ENCODE measurements around the gene ZNF555.
"Not testable (repeated sequence)": the region's sequence is repeated elsewhere in the genome, so short reads cannot be mapped to it uniquely, and the experiment has no call there.

Gene ZNF555

DNA sequence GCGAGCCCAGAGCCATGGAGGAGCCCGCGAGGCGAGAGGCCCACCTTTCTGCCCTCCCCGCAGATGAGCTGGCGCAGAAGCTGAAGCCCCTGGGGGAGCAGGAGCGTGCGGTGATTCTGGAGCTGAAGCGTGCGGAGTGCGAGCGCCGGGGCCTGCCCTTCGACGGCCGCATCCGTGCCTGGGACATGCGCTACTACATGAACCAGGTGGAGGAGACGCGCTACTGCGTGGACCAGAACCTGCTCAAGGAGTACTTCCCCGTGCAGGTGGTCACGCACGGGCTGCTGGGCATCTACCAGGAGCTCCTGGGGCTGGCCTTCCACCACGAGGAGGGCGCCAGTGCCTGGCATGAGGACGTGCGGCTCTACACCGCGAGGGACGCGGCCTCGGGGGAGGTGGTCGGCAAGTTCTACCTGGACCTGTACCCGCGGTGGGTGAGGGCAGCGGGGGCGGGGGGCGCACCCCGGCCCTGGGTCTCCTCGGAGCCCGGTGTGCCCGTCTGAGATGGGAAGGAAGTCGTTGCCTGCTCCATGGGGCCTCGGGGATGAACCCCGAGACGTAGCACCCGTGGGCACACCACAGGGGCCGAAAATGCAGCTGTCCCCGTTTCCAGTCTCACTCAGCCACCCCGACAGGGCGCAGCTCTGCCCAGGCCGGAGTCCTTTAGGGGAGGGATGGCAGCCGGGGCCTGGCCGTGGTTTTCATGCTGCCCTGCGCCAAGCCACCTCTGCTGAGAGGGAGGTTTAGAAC, 33.7 kb upstream of the ZNF555 start:
- no peak for DNase-seq (ENCODE audit: low read depth in 2 of 2)

DNA sequence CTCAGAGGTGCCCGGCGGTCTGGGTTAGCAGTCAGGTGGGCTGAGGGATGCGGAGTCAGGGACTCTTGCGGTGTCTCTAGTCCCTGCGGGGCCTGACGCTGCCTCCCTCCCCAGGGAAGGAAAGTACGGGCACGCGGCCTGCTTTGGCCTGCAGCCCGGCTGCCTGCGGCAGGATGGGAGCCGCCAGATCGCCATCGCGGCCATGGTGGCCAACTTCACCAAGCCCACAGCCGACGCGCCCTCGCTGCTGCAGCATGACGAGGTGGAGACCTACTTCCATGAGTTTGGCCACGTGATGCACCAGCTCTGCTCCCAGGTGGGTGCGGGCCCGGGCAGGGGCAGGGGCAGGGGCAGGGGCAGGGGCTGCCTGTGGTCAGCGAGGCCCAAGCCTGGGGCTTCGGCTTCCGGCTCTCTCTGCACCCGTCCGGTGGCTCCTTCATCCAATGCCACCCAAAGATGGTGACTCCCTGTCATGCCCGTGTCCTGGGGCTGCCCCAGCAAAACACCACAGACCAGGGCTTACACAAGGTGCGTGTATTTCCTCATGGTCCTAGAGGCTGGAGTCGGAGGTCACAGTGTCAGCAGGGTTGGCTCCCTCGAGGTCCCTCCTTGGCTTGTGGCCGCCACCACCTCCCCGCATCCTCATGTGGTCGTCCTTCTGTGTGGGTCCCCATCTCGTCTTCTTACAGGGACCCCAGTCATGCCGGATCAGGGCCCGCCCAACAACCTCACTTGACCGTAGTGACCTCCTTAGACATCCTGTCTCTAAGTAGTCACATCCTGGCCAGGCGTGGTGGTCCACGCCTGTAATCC, 32.9 kb upstream of the ZNF555 start:
- no peak for DNase-seq (ENCODE audit: low read depth in 2 of 2)

DNA sequence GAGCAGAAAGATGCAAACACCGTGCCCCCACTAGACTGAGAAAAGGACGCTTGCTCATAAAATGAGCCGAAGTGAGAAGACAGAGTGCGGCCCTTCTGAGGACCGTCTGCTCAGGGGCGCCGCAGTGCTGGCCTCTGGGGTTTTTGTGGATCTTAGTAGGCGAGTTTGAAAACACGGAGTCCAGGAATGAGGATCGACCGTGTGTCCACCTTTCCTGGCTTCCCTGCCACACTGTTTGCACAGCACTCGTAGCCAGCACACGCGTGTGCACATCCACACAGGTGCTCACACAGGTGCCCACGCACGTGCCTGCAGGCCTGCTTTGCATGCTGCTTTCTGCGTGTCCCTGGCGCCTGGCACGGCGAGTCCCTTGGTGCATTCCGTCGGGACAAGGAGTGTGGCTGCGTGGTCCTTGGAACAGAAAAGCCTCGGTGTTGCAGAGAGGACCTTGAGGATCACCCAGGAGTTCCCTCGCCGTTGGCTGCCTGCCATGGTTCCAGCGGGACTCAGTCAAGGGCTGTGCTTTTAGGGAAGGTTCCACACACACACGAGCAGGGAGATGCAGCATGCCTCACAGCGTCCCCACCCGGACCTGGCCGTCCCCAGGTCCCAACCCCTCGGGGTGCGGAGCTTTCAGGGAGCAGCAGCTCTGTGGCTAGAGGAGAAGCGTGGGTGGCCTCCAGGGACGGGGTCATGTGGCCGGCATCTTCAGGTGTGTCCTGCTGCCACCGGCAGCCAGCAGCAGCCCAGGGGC, 31.7 kb upstream of the ZNF555 start:
- no peak for DNase-seq (ENCODE audit: low read depth in 2 of 2)

DNA sequence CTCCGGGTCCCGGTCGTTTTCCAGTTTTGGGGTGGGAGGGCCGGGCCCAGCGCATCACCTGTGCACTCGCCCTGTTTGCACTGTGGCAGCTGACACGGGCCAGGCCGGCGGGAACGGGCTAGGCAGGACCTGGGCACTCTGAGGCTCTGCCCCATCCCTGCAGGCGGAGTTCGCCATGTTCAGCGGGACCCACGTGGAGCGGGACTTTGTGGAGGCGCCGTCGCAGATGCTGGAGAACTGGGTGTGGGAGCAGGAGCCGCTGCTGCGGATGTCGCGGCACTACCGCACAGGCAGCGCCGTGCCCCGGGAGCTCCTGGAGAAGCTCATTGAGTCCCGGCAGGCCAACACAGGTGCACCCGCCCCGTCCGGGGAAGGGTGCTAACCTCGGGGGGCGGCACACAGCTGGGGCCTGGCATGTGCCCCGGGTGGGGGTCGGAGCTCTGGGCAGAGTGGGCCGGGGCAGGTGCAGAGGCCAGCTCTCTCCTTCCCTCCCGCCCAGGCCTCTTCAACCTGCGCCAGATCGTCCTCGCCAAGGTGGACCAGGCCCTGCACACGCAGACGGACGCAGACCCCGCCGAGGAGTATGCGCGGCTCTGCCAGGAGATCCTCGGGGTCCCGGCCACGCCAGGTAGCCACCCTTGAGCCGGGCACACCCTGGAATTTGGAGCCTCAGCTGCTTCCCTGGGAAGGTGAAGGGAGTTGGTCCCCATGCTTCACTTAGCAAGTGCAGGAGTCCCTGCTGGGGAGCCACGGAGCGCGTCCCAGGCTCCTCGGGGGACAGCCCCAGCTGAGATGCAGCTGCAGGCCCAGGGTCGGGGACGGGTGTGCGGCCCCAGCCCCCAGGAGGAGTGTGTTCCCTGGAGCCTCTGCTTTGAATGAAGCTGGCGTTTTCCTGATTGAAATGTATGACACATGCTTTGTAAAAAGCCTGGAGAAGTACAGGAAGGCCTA, 30.9 kb upstream of the ZNF555 start:
- no peak for DNase-seq (ENCODE audit: low read depth in 2 of 2)

DNA sequence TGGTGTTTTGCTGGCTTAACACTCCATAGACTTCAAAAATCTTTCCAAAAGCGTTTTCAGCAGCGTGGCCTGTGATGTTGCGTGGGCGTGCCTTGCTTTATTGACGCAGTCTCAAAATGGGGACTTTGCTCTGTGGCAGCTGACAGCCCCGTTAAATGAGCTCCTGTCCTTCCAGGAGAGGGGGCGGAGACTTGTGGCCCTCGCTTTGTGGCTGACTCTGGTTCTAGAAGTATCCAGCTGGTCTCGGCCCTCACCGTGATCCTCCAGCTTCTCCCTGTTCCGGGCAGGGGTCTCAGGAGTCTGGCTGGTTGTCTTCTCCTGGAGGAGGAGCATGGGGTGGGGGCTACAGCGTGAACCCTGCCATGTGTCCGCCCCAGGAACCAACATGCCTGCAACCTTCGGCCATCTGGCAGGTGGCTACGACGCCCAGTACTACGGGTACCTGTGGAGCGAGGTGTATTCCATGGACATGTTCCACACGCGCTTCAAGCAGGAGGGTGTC, 30.0 kb upstream of the ZNF555 start:
- DNase-seq (ENCODE audit: low read depth in 2 of 2), result no peak

DNA sequence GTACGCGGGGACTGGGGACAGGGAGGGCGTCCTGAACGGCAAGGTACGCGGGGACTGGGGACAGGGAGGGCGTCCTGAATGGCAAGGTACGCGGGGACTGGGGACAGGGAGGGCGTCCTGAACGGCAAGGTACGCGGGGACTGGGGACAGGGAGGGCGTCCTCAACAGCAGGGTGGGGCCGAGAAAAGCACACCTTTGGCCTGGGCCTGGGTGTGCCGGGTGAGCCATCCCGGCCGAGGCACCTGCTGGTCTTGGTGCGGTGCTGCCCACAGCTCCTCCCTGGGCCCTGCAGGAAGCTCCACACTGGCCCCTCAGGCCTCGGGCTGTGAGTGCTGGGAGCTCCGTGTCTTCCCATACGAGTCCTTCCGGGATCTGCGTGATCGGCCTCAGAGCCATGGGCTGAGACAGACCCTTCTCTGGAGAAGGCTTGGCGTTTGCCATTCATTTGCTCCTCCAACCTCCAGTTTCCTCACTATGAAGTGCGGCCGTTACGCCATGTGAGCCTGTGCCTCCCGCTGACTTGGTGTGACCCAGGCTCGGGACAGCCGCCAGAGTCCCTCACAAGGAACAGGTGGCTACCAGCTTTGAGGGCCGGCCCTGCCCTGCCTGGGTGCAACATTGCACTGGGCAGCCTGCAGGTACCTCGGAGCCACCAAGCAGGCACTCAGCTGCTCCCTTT, 29.4 kb upstream of the ZNF555 start:
- no peak for DNase-seq (ENCODE audit: low read depth in 2 of 2)

DNA sequence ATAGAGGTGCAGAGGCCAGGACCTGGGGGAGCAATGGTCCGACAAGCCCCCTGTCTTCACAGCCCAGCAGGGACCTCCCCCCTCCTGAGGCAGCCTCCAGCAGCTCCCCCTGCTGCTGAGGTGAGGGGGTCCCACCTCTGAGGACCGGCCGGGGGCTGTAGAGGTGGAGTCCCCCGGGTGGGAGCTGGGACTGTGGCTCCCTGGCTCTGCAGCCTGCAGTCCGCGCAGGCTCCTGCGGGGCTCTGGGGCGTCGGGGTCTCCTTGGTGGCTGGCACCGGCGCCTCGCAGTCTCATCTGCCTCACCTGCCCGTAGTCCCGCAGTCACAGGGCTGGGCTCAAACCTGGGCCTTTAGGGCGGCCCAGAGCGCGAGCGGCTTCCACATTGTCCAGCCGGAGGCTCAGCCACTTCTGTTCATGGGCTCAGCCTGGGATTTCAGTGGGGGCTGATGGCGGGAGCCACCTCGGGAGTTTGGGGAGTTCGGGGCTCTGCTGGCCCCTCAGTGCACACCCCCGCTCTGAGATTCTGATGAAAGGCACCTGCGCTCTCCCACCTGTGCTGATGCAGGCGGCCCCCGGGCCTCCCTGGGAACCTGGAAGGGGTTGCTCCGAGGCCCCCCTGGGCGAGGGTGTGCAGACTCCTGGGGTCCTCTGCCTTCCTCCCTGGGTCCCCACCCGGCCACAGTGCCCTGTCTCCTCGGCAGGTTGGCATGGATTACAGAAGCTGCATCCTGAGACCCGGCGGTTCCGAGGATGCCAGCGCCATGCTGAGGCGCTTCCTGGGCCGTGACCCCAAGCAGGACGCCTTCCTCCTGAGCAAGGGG, 28.7 kb upstream of the ZNF555 start:
- DNase-seq (ENCODE audit: low read depth in 2 of 2), result no peak

DNA sequence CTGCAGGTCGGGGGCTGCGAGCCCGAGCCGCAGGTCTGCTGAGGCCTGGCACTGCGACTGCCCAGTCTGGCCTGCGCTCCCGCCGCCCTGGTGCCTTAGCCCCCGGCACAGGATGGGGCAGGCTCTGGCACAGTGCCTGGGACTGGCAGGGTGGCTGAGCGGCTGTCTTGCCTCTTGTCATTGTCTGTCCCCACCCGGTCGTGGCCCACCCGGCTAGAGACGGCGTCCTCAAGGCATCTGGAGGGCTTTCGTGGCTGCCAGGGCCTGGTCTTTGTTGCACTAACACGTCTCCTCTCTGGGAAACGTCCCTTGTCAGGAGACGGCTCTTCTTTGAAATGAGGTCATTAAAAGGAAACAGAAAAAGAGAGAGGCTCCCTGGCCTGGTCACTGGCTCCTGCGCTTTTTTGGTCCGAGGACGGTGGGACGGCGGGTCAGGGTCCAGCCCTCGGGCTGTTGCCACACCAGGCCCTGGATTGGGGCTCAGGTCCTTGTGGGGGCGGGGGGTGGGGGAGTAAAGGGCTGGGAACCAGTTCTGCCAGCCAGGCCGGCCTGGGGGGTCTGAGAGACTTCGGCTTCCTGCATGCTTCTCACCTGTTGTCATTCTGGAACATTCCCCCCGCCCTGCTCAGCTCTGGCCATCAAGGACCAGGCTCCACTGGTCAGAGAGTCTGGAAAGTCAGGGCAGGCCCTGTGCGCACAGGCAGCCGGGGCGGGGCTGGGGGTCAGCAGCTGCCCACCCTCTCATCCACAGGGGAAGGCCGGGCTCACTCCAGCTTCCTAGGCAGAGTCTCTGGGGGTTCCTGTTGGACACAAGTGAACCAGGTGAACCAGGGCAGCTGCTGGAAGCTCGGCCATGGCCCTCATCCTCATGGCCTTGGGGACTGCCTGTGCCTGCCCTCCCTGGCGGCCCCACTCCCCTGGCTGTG, 27.8 kb upstream of the ZNF555 start:
- DNase-seq (ENCODE audit: low read depth in 2 of 2), result no peak

DNA sequence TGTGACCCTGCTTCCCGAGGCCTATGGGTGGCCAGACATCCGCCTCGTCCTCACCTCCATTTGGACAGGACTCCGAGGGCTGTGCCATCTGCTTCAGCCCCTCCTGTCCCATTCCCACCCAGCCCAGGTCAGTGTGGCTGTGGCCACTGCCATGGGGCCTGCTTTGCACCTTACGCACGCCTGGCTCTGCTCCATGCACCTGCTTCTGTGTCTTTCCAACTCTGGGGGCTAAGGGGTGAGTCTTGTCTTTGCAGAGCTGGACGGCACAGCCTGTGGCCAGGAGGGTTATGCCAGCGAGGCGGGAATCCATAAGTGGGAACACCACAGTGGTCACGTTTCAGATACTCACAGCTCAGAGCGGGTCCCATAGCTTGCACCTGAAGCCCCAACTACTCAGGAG, 26.8 kb upstream of the ZNF555 start:
- DNase-seq (ENCODE audit: low read depth in 2 of 2), result no peak

DNA sequence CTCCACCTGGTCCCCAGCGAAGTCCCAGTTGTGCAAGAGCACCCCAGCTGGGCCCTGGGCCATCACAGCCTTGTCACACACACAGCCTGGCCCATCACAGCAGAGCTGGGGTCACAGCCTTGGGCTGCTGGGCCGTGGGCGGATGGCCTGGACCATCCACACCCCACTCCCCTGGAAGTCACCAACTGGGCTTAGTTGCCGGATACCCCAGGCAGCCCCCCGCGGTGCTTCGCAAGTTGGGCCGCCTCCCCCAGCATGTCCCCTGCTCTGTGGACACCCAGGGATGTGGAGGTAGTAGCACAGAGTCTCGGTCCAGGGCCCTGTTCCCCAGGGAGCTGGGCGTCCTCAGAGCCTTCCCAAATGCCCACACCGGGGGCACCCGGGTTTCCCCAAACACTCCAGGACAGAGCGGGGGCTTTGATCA, 26.1 kb upstream of the ZNF555 start:
- no peak for DNase-seq (ENCODE audit: low read depth in 2 of 2)

DNA sequence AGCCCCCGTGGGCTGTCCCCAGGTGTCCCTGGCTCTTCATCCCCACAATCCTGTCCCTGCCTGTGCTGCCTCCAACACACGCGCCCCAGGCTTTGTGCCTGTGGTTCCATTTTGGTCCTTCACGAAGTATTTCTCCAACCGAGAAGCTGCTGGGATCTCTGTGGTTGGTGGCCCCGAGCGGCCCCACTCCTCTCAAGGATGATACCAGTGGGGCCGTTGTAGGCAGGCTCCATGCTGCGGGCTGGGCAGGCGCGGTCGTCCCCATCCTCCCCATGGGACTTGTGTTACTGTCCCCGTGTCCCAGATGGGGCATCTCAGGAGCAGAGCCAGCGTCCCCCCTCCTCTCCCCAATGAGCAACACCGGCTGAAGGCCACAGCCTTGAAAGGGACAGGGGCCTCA, 25.4 kb upstream of the ZNF555 start:
- no peak for DNase-seq (ENCODE audit: low read depth in 2 of 2)

DNA sequence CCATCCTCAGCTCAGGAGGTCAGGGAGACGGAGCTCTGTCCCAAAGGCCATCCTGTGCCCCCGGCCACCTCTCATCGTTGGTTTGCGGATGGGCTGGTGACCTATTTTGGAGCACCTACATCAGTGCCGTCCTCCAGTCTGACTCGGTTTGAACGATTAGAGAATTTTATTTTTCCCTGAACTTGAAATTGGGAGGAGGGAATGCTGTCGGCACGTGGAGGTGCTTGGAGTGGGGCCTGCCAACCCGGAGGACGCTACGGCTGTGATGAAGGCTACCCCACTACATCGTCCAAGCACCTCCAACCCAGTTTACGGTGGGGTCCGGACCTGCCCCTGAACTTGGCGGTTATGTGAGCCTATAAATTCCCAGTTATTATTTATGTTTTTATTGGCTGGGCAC, 24.6 kb upstream of the ZNF555 start:
- DNase-seq (ENCODE audit: low read depth in 2 of 2), result no peak

DNA sequence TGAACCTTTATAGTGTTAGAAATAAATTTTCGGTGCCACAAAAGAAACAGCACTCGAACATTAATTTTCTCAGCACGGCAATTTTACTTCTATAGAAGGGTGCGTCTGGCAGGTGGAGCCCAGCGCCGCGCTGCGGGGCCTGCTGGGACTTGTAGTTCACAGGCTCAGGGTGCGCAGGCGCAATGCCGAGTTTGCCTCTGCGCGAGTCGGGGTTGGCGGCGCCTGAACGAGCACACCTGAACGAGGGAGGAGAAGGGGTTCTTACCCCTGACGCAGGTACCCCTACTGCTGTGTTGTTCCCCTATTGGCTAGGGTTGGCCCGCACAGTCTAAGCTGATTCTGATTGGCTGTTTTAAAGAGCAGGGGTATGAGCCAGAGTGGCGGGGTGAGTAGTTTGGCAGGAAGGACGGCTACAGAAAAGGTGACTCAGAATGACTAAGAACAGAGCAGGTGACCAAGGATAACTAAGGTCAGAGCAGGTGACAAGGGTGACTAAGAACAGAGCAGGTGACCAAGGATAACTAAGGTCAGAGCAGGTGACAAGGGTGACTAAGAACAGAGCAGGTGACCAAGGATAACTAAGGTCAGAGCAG, 23.9 kb upstream of the ZNF555 start:
- not testable (repeated sequence) for DNase-seq (ENCODE audit: low read depth in 2 of 2)

DNA sequence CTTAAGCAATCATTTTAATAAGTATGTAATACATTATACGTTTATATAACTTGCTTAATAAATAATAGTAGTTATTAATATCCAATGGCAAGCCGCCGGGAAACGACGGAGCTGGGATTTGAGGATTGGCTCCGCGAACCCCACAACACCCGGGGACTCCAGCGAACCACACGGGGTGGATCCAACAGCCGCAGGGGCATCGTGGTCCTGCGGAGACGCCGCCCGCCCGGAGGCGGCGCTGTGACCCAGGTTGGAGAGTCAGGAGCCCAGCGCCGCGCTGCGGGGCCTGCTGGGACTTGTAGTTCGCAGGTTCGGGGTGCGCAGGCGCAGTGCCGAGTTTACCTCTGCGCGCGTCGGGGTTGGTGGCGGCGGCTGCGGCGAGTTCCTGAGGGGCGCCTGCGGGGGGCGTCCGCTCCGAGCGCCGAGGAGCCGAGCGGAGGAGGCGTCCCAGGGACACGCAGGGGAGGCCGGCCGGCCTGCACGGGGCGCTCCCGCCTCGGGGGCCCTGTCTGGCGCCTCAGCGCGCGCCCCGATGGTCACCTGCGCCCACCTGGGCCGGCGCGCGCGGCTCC, 21.6 kb upstream of the ZNF555 start, which contains the start of gene ZNF554:
Gene ZNF554 (plus strand): TSS at position 329 of the 572 bp plus-strand sequence. CDS start 204 bp downstream, at position 533.
- DNase-seq (ENCODE audit: low read depth in 2 of 2), result peak; percentile 85 to 86

DNA sequence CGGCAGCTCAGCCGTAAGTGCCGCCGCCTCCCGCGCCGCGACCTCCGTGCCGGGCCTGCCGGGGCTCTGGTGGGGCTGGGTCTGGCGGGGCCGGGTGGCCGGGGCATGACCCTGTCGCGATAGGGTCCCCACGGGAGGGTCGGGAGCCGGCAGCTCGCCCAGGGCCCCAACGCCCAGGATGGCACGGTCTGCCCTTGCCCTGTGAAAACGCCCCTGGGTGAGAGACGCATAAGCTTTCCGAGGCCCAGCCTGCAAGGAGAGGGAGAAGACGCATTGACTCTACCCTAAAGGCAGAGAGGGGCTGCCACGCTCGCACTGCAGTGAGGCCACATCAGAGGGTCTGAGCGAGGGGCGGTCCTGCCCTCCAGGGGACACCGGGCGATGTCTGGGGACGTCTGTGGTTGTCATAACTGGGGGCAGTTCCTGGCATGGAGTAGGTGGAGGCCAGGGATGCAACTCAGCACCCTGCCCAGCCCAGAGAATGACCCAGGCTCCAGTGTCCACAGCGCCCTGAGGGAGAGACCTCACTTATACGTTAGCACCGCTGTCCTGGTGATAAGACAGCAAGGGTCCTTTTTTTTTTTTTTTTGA, 21.1 kb upstream of the ZNF555 start:
- DNase-seq (ENCODE audit: low read depth in 2 of 2), result no peak

DNA sequence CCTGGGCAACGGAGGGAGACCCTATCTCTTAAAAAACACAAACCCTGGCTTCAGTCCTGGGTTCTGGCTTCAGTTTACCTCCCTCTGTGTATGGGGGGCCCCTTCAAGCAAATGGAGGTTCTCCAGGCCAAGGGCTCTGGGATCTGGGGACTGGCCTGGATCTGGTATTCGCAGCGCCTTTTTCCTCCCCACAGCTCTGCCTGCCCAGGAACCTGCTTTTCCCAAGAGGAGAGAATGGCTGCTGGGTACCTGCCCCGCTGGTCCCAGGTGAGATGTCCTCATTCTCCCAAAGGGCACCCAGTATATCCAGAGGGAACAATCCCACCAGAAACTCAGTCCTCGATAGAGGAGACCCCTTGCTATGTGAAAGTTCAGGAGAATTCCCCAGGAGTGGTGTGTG, 18.4 kb upstream of the ZNF555 start:
- DNase-seq (ENCODE audit: low read depth in 2 of 2), result no peak

DNA sequence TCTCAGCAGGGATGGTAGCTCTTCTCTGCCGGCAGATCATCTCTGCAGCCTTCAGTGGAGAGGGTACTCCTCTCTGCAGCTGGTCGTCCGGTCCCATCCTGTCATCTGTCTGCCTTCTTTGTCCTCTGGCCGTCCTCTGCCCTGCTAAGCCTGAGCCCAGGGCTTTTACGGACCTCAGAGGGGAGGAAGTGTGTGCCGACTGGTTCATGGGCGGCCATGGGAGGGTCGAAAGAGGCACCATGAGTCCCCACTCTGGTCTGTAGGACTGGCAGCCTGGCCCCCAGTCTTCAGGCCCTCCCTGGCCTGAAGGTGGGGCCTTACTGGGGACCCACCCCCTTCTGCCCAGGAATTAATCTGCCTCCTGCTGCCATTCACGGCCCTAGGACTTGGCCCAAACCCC, 17.6 kb upstream of the ZNF555 start:
- DNase-seq (ENCODE audit: low read depth in 2 of 2), result no peak

Data from fibroblast of skin of left quadriceps (primary cell).